Measurements from ENCODE around the gene ITGB3. TPM values are rescaled to one million over a fixed set of nuclear protein-coding genes. Genes with fewer than 3 reads are reported as not detected.
A peak's percentile ranks its signal among the peaks of the same experiment; 100 is the strongest.

The ITGB3 gene
- total RNA-seq, 1 donor = 39.8 TPM

- no peaks in the 10 kb centered on the region for H3K9me3 ChIP-seq (ENCODE audit: low read depth, low read length)
- no peak for TF ChIP-seq CTCF (IDR thresholded peaks at IDR 0.05; ENCODE audit: extremely low read depth, low read depth, low read length)
- H3K4me1 ChIP-seq (ENCODE audit: insufficient read depth, low read length) = peaks cover 61% of the 10 kb centered on the region
- H3K4me3 ChIP-seq (ENCODE audit: insufficient read depth, low read length) = peak overlapping the region; percentile 32
- no peaks in the 10 kb centered on the region for H3K36me3 ChIP-seq (ENCODE audit: insufficient read depth, low read length)
- peak overlapping the region; percentile 71 for H3K4me2 ChIP-seq (ENCODE audit: insufficient read depth, low read length)
- no peak for DNase-seq (ENCODE audit: insufficient read length, low spot score, missing footprints)
- no peaks in the 10 kb centered on the region for H4K20me1 ChIP-seq (ENCODE audit: insufficient read depth, low read length)
- peak overlapping the region; percentile 98 for H3K27ac ChIP-seq (ENCODE audit: low read depth, low read length)
- no peaks in the 10 kb centered on the region for H3K27me3 ChIP-seq (ENCODE audit: insufficient read depth, low read length)
- no peaks in the 10 kb centered on the region for H3K79me2 ChIP-seq (ENCODE audit: insufficient read depth, low read length)
- peak overlapping the region; percentile 33 for H2AFZ ChIP-seq (ENCODE audit: low read length)
Measured at GRCh38 chr17:47278561-47278960, 24.9 kb downstream of the ITGB3 start.

GRCh38 chr17:47279062-47279801 is 25.6 kb downstream of the ITGB3 start:
- peak; percentile 24 for TF ChIP-seq CTCF (IDR thresholded peaks at IDR 0.05; ENCODE audit: extremely low read depth, low read depth, low read length)
- H3K27me3 ChIP-seq (ENCODE audit: insufficient read depth, low read length) = no peaks in the 10 kb centered on the region
- H3K4me1 ChIP-seq (ENCODE audit: insufficient read depth, low read length) = peaks cover 61% of the 10 kb centered on the region
- no peaks in the 10 kb centered on the region for H3K79me2 ChIP-seq (ENCODE audit: insufficient read depth, low read length)
- peak overlapping the region; percentile 33 for H2AFZ ChIP-seq (ENCODE audit: low read length)
- H3K9me3 ChIP-seq (ENCODE audit: low read depth, low read length) = no peaks in the 10 kb centered on the region
- H3K36me3 ChIP-seq (ENCODE audit: insufficient read depth, low read length) = no peaks in the 10 kb centered on the region
- H4K20me1 ChIP-seq (ENCODE audit: insufficient read depth, low read length) = no peaks in the 10 kb centered on the region
- peak overlapping the region; percentile 71 for H3K4me2 ChIP-seq (ENCODE audit: insufficient read depth, low read length)
- peak overlapping the region; percentile 32 for H3K4me3 ChIP-seq (ENCODE audit: insufficient read depth, low read length)
- DNase-seq (ENCODE audit: insufficient read length, low spot score, missing footprints) = peak; percentile 93
- peak overlapping the region; percentile 98 for H3K27ac ChIP-seq (ENCODE audit: low read depth, low read length)

GRCh38 chr17:47280072-47280811 is 26.6 kb downstream of the ITGB3 start:
- H3K9me3 ChIP-seq (ENCODE audit: low read depth, low read length) = no peaks in the 10 kb centered on the region
- no peaks in the 10 kb centered on the region for H4K20me1 ChIP-seq (ENCODE audit: insufficient read depth, low read length)
- DNase-seq (ENCODE audit: insufficient read length, low spot score, missing footprints) = no peak
- peak overlapping the region; percentile 71 for H3K4me2 ChIP-seq (ENCODE audit: insufficient read depth, low read length)
- no peaks in the 10 kb centered on the region for H3K27me3 ChIP-seq (ENCODE audit: insufficient read depth, low read length)
- peak overlapping the region; percentile 98 for H3K27ac ChIP-seq (ENCODE audit: low read depth, low read length)
- TF ChIP-seq CTCF (IDR thresholded peaks at IDR 0.05; ENCODE audit: extremely low read depth, low read depth, low read length) = no peak
- H3K4me1 ChIP-seq (ENCODE audit: insufficient read depth, low read length) = peaks cover 54% of the 10 kb centered on the region
- H3K36me3 ChIP-seq (ENCODE audit: insufficient read depth, low read length) = peaks cover 5% of the 10 kb centered on the region
- peak overlapping the region; percentile 17 for H2AFZ ChIP-seq (ENCODE audit: low read length)
- no peaks in the 10 kb centered on the region for H3K79me2 ChIP-seq (ENCODE audit: insufficient read depth, low read length)
- H3K4me3 ChIP-seq (ENCODE audit: insufficient read depth, low read length) = peak overlapping the region; percentile 32

GRCh38 chr17:47281216-47281615 is 27.6 kb downstream of the ITGB3 start:
- TF ChIP-seq CTCF (IDR thresholded peaks at IDR 0.05; ENCODE audit: extremely low read depth, low read depth, low read length) = no peak
- peaks cover 48% of the 10 kb centered on the region for H3K4me1 ChIP-seq (ENCODE audit: insufficient read depth, low read length)
- no peak overlapping the region for H2AFZ ChIP-seq (ENCODE audit: low read length)
- H3K27ac ChIP-seq (ENCODE audit: low read depth, low read length) = no peak overlapping the region
- DNase-seq (ENCODE audit: insufficient read length, low spot score, missing footprints) = no peak
- no peaks in the 10 kb centered on the region for H3K79me2 ChIP-seq (ENCODE audit: insufficient read depth, low read length)
- H3K4me3 ChIP-seq (ENCODE audit: insufficient read depth, low read length) = no peak overlapping the region
- H3K27me3 ChIP-seq (ENCODE audit: insufficient read depth, low read length) = no peaks in the 10 kb centered on the region
- no peak overlapping the region for H3K4me2 ChIP-seq (ENCODE audit: insufficient read depth, low read length)
- peaks cover 5% of the 10 kb centered on the region for H3K36me3 ChIP-seq (ENCODE audit: insufficient read depth, low read length)
- H4K20me1 ChIP-seq (ENCODE audit: insufficient read depth, low read length) = no peaks in the 10 kb centered on the region
- no peaks in the 10 kb centered on the region for H3K9me3 ChIP-seq (ENCODE audit: low read depth, low read length)
